Panc1 (cell line): ENCODE data around the gene GNG7. TPM values are rescaled to one million over a fixed set of nuclear protein-coding genes. Genes with fewer than 3 reads are reported as not detected.

Experiments used
- ATAC-seq: fragments of 200-7000 bp; cut with Tn5 transposase; 2 replicates; pipeline ENCODE4 v1.9.1; 2020; ENCODE audit warnings: mild to moderate bottlenecking, moderate library complexity
- BruUV-seq: library from RNA; stranded (reverse); fragments of 400-500 nt; replicated peaks from 2 replicates; lab custom pipeline; 2021; lab: Mats Ljungman, UMichigan
- CTCF ChIA-PET: fragments of 300-600 bp; sonication (Branson Sonifier 250); formaldehyde crosslinking; loops from one replicate; lab custom pipeline; 2022; ENCODE audit warnings: antibody characterized with exemption; lab: Charles Lee
- POLR2A ChIA-PET: fragments of 300-600 bp; sonication (Branson Sonifier 250); formaldehyde crosslinking; loops from one replicate; lab custom pipeline; 2022; ENCODE audit warnings: antibody characterized with exemption; lab: Charles Lee
- DNase-seq: peaks from one replicate; pipeline ENCODE4 v3.0.0-alpha.2; 2010; ENCODE audit warnings: low read depth, low spot score
- H3K27ac ChIP-seq: 2 replicates; pipeline ENCODE4 v1.5.1; 2011; ENCODE audit warnings: mild to moderate bottlenecking, low read length, inconsistent platforms
- H3K27me3 ChIP-seq: fragments of 200-500 bp; sonication (Bioruptor generic); 2 replicates; pipeline ENCODE4 v1.6.0; 2014; ENCODE audit warnings: low read length, inconsistent platforms; ENCODE audit not compliant: control insufficient read depth, insufficient read depth
- H3K36me3 ChIP-seq: fragments of 200-500 bp; sonication (Bioruptor generic); 2 replicates; pipeline ENCODE4 v1.5.1; 2014; ENCODE audit warnings: inconsistent platforms, mild to moderate bottlenecking, low read length, moderate library complexity; ENCODE audit not compliant: control insufficient read depth, insufficient read depth
- H3K4me1 ChIP-seq: 2 replicates; pipeline ENCODE4 v1.5.1; 2011; ENCODE audit warnings: inconsistent platforms, mild to moderate bottlenecking, low read length, moderate library complexity; ENCODE audit not compliant: control insufficient read depth, insufficient read depth
- H3K4me3 ChIP-seq, 2 experiments: 2 replicates each; pipeline ENCODE4 v1.5.1; 2011 to 2012; ENCODE audit warnings: low read depth in 2 of 2, low read length in 2 of 2, mild to moderate bottlenecking in 2 of 2, inconsistent platforms in 1 of 2, moderate library complexity in 1 of 2
- H3K9me3 ChIP-seq: fragments of 200-500 bp; sonication (Bioruptor generic); 2 replicates; pipeline ENCODE4 v1.5.1; 2014; ENCODE audit warnings: low read depth, mild to moderate bottlenecking, inconsistent platforms, low read length, moderate library complexity; ENCODE audit not compliant: control insufficient read depth, insufficient read depth
- POLR2AphosphoS5 ChIP-seq: IDR thresholded peaks from 2 replicates; pipeline ENCODE4 v1.6.1; 2012; ENCODE audit warnings: mild to moderate bottlenecking, low read depth, low read length, moderate library complexity
- SIN3A ChIP-seq: IDR thresholded peaks from 2 replicates; pipeline ENCODE4 v1.6.1; 2012; ENCODE audit warnings: low read depth, mild to moderate bottlenecking, low read length, moderate library complexity, borderline replicate concordance; ENCODE audit not compliant: insufficient read depth
- TCF7L2 ChIP-seq: IDR thresholded peaks from 2 replicates; pipeline ENCODE4 v1.6.1; 2011; ENCODE audit warnings: mild to moderate bottlenecking, low read depth, low read length, inconsistent platforms
- in situ Hi-C: cut with HindIII; loops from 2 replicates; pipeline ENCODE4 v1.10.0; 2016; ENCODE audit warnings: low sequenced_read_pairs, low pct_unique_long_range_greater_than_20kb
- intact Hi-C: fragments of 100-400 bp; cut with micrococcal nuclease; formaldehyde crosslinking; loops from one replicate; pipeline ENCODE4 v1.10.0; 2022; ENCODE audit not compliant: unreplicated experiment
- total RNA-seq: library from RNA; stranded (reverse); gene quantifications from one replicate; pipeline ENCODE4 v1.2.1, GENCODE V29; 2021; ENCODE audit not compliant: unreplicated experiment
- TF ChIP-seq, protein P1 (sequence below): fragments of 450-650 bp; IDR thresholded peaks from 2 replicates; pipeline ENCODE4 v1.5.1; 2017; ENCODE audit warnings: mild to moderate bottlenecking
- TF ChIP-seq, protein P2 (sequence below), 2 experiments: IDR thresholded peaks; 2 replicates each; pipeline ENCODE4 v1.6.1; 2011 to 2012; ENCODE audit warnings: low read depth in 2 of 2, control low read depth in 1 of 2, low read length in 1 of 2, mild to moderate bottlenecking in 1 of 2, moderate library complexity in 1 of 2; ENCODE audit not compliant: insufficient read depth in 1 of 2

The GNG7 gene
- total RNA-seq, 1 experiment from 2014 or later, result 0.74 TPM

DNA sequence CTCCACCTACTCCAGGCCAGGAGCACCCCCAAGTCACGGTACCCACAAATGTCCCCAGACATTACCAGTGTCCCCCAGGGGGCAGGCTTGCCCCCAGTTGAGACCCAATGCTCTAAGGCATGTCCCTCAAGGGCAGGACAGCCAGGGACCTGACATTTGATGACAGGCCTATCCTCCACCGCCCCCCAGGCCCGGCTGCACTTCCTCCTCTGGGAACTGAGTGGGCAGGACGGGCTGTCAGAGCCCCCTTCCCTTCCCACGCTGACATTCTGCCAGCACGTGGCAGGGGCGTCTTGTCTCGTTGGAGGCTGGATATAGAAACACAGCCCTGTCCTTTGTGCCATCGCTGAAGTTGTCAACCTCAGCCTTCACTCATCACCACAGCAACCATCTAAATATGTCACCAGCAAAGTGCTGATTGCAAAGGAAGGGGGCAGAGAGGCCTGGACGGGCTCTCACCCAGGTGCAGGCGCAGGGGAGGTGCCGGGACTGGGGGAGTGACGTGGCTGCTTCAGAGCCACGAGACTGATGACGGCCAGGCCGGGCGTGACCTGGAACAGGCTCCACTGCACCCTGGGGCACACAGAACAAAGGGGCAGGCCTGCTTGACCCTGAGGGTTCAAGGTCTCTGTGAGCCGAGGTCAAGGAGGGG, 38.4 kb downstream of the GNG7 start:
- Histone ChIP-seq H3K27me3 (no peaks in the 10 kb centered on the region), H3K27ac (no peak overlapping the region), H3K36me3 (no peaks in the 10 kb centered on the region), H3K9me3 (no peaks in the 10 kb centered on the region), H3K4me3 (no peak overlapping the region), H3K4me1 (no peaks in the 10 kb centered on the region)
- in situ Hi-C loops (no loop called here), intact Hi-C loops (no loop called here)
- ATAC-seq, result no peak
- TF ChIP-seq, protein P1, sequence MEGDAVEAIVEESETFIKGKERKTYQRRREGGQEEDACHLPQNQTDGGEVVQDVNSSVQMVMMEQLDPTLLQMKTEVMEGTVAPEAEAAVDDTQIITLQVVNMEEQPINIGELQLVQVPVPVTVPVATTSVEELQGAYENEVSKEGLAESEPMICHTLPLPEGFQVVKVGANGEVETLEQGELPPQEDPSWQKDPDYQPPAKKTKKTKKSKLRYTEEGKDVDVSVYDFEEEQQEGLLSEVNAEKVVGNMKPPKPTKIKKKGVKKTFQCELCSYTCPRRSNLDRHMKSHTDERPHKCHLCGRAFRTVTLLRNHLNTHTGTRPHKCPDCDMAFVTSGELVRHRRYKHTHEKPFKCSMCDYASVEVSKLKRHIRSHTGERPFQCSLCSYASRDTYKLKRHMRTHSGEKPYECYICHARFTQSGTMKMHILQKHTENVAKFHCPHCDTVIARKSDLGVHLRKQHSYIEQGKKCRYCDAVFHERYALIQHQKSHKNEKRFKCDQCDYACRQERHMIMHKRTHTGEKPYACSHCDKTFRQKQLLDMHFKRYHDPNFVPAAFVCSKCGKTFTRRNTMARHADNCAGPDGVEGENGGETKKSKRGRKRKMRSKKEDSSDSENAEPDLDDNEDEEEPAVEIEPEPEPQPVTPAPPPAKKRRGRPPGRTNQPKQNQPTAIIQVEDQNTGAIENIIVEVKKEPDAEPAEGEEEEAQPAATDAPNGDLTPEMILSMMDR, result no peak
- no peak for TF ChIP-seq POLR2AphosphoS5
- TF ChIP-seq TCF7L2, result no peak
- TF ChIP-seq, protein P2, sequence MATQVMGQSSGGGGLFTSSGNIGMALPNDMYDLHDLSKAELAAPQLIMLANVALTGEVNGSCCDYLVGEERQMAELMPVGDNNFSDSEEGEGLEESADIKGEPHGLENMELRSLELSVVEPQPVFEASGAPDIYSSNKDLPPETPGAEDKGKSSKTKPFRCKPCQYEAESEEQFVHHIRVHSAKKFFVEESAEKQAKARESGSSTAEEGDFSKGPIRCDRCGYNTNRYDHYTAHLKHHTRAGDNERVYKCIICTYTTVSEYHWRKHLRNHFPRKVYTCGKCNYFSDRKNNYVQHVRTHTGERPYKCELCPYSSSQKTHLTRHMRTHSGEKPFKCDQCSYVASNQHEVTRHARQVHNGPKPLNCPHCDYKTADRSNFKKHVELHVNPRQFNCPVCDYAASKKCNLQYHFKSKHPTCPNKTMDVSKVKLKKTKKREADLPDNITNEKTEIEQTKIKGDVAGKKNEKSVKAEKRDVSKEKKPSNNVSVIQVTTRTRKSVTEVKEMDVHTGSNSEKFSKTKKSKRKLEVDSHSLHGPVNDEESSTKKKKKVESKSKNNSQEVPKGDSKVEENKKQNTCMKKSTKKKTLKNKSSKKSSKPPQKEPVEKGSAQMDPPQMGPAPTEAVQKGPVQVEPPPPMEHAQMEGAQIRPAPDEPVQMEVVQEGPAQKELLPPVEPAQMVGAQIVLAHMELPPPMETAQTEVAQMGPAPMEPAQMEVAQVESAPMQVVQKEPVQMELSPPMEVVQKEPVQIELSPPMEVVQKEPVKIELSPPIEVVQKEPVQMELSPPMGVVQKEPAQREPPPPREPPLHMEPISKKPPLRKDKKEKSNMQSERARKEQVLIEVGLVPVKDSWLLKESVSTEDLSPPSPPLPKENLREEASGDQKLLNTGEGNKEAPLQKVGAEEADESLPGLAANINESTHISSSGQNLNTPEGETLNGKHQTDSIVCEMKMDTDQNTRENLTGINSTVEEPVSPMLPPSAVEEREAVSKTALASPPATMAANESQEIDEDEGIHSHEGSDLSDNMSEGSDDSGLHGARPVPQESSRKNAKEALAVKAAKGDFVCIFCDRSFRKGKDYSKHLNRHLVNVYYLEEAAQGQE (IDR thresholded peaks at IDR 0.05; ENCODE audit: insufficient read depth in 1 of 2, low read depth in 2 of 2, low read length in 1 of 2), result no peak
- no peak for TF ChIP-seq SIN3A
- no peak for DNase-seq
- no TSS peak for BruUV-seq
- POLR2A ChIA-PET, result no interaction called here
- CTCF ChIA-PET, result no interaction called here

DNA sequence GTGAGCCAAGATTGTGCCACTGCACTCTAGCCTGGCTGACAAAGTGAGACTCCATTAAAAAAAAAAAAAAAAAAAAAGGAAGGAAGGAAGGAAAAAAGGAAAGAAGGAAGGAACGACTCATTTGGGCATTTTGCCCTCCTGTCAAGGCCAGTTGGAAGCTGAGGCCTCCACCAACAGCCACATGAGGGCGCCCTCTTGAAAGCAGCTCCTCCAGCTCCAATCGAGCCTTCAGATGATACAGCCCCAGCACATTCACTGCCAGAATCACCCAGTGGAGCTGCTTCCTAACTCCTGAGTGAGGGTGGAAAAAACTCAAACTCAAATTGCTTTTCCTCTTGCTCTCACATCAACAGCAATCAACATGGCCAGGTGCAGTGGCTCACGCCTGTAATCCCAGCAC, 40.9 kb downstream of the GNG7 start:
- CTCF ChIA-PET, result interaction anchor here (0.7 kb wide), 1 partner anchor 21 kb away, joined by 5 read pairs; no protein-coding TSS in a partner anchor
- H3K4me3 ChIP-seq, result no peak overlapping the region
- no peaks in the 10 kb centered on the region for H3K4me1 ChIP-seq
- H3K36me3 ChIP-seq, result no peaks in the 10 kb centered on the region
- H3K27ac ChIP-seq, result no peak overlapping the region
- no peak for DNase-seq
- TF ChIP-seq, protein P2 (IDR thresholded peaks at IDR 0.05; ENCODE audit: insufficient read depth in 1 of 2, low read depth in 2 of 2, low read length in 1 of 2), result no peak
- TF ChIP-seq SIN3A (no peak), TCF7L2 (no peak), POLR2AphosphoS5 (no peak)
- H3K27me3 ChIP-seq, result no peaks in the 10 kb centered on the region
- POLR2A ChIA-PET, result no interaction called here
- ATAC-seq, result no peak
- intact Hi-C loops, result no loop called here
- in situ Hi-C loops, result no loop called here
- H3K9me3 ChIP-seq, result no peaks in the 10 kb centered on the region
- no TSS peak for BruUV-seq
